Body of pancreas (tissue), 4 donors: ENCODE measurements around the gene PKLR. TPM values are rescaled to one million over a fixed set of nuclear protein-coding genes. Genes with fewer than 3 reads are reported as not detected.

Source experiments
- ATAC-seq: fragments of 150-250 bp; one replicate; pipeline ENCODE4 v1.9.1; 2016
- DNase-seq, 4 donors: peaks; one replicate each; pipeline ENCODE4 v3.0.0-alpha.2; 2019
- H3K27ac ChIP-seq, 4 donors: fragments of 200-600 bp; sonication (generic); 1 replicate in 3 of 4; 2 replicates in 1 of 4; pipeline versions ENCODE4 v1.5.1 to v1.6.1; 2016 to 2019; ENCODE audit warnings: mild to moderate bottlenecking in 1 of 4, mixed read lengths in 1 of 4, moderate library complexity in 1 of 4
- H3K27me3 ChIP-seq, 2 donors: fragments of 200-600 bp; sonication (generic); one replicate each; pipeline ENCODE4 v1.6.0; 2016; ENCODE audit warnings: mild to moderate bottlenecking in 1 of 2
- H3K36me3 ChIP-seq, 2 donors: fragments of 200-600 bp; sonication (generic); replicated peaks in 1 of 2; 2 replicates each; pipeline ENCODE4 v1.5.1; 2016; ENCODE audit warnings: low read depth in 2 of 2; ENCODE audit not compliant: insufficient read depth in 1 of 2
- H3K4me1 ChIP-seq: fragments of 200-600 bp; sonication (generic); one replicate; pipeline ENCODE4 v1.6.0; 2016
- H3K4me3 ChIP-seq, 2 donors: fragments of 200-600 bp; sonication (generic); 1 replicate in 1 of 2; 2 replicates in 1 of 2; pipeline ENCODE4 v1.5.1; 2016 to 2019
- H3K9me3 ChIP-seq, 3 donors: fragments of 200-600 bp; sonication (generic); 1 replicate in 2 of 3; 2 replicates in 1 of 3; pipeline ENCODE4 v1.5.1; 2016
- POLR2A ChIP-seq, 3 donors: fragments of 450-650 bp; IDR thresholded peaks; one replicate each; pipeline ENCODE4 v1.6.1; 2016; ENCODE audit warnings: antibody characterized with exemption in 3 of 3, mild to moderate bottlenecking in 2 of 3
- WGBS, 2 donors: methylation state at CpG; one replicate each; pipeline ENCODE4 v1.1.5; 2017; 5-methylcytosine and 5-hydroxymethylcytosine counted together
- intact Hi-C: fragments of 100-400 bp; cut with DNase I; formaldehyde crosslinking; loops from one replicate; pipeline ENCODE4 v1.15.1; 2023
- total RNA-seq, 2 donors: library from RNA; depleted of rRNA; stranded (reverse); fragments of >200 nt; gene quantifications; one replicate each; pipeline ENCODE4 v1.1.0, GENCODE V29; 2016
- TF ChIP-seq, protein P1 (sequence below), 7 experiments: fragments of 450-650 bp in 4 of 7; fragments of 200-600 bp in 3 of 7; sonication (generic) in 3 of 7; IDR thresholded peaks; one replicate each; pipeline ENCODE4 v1.5.1; 2016 to 2019; ENCODE audit warnings: antibody characterized with exemption in 7 of 7

The PKLR gene
- total RNA-seq, 2 donors from 2014 or later = not detected

DNA sequence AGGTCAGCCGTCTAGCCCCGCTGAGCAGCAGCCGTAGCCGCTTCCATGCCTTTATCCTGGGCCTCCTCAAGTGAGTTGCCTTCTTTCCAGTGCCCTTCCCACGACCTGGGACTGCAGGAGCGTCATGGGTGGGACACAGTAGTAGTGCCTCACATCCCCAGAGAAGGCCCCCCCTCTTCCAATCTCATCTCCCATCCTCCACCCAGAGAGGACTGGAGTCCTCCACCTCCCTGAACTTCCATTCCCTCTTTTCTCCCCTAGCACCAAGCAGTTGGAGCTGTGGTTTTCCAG is 24.3 kb upstream of the PKLR start:
- H3K27me3 ChIP-seq = no peaks in the 10 kb centered on the region
- TF ChIP-seq, protein P1, sequence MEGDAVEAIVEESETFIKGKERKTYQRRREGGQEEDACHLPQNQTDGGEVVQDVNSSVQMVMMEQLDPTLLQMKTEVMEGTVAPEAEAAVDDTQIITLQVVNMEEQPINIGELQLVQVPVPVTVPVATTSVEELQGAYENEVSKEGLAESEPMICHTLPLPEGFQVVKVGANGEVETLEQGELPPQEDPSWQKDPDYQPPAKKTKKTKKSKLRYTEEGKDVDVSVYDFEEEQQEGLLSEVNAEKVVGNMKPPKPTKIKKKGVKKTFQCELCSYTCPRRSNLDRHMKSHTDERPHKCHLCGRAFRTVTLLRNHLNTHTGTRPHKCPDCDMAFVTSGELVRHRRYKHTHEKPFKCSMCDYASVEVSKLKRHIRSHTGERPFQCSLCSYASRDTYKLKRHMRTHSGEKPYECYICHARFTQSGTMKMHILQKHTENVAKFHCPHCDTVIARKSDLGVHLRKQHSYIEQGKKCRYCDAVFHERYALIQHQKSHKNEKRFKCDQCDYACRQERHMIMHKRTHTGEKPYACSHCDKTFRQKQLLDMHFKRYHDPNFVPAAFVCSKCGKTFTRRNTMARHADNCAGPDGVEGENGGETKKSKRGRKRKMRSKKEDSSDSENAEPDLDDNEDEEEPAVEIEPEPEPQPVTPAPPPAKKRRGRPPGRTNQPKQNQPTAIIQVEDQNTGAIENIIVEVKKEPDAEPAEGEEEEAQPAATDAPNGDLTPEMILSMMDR (IDR thresholded peaks at IDR 0.05) = no peak
- no peak for TF ChIP-seq POLR2A (IDR thresholded peaks at IDR 0.05)
- H3K9me3 ChIP-seq = no peaks in the 10 kb centered on the region
- intact Hi-C loops = no loop called here
- H3K36me3 ChIP-seq = peaks cover 0 to 2% of the 10 kb centered on the region in 2 donors
- H3K4me1 ChIP-seq = peaks cover 34% of the 10 kb centered on the region
- DNase-seq = no peak
- no peak for ATAC-seq
- H3K4me3 ChIP-seq = no peak overlapping the region
- peak overlapping the region in 3 of 4 donors; percentile 93 to 97 (median 97) for H3K27ac ChIP-seq
- 41% methylated on average over 2 to 6 of the region's 6 CpGs for WGBS, 2 donors

DNA sequence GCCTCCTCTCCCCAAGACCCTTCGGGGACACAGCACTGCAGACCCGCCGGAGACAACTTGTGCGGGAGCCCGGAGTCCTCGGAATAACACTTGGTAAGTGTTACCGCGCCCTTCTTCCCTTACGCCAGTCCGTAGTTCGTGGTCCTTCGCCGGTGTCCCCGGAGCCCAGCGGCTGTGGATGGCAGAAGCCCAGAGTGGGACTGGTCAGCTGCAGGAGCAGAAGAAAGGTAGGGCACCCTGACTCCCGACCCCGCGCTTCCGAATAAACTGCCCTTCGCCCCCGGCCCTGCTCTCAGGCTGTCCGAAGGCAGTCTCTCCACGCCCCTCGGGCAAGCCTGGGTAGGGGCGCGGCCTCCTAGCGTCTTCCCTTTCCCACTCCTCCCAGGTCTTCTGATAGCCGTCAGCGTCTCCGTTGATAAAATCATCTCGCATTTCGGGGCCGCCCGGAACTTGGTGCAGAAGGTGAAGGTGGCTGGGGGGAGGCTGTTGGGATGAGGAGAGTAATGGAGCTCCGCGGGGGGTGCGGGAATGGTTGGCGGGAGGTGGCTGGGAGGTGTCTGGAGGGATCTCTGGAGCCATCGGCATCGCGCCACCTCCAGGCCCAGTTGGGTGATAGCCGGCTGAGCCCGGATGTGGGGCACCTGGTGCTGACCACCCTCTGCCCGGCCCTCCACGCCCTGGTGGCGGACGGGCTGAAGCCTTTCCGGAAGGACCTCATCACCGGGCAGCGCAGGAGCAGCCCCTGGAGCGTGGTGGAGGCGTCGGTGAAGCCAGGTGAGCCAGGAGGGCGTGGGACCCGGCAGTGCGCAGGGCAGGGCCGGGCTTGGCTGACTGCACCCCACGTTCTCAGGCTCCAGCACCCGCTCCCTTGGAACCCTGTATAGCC is 23.7 kb upstream of the PKLR start:
- H3K4me3 ChIP-seq = peak overlapping the region; percentile 73 to 76
- peak; percentile 59 to 75 (median 70) for DNase-seq
- intact Hi-C loops = loop anchor here (5.0 kb wide), 1 partner anchor 73 kb away; no protein-coding TSS in a partner anchor
- WGBS, 2 donors = 0 to 3% methylated on average over 30 to 52 of the region's 59 CpGs
- peaks cover 36% of the 10 kb centered on the region for H3K4me1 ChIP-seq
- H3K9me3 ChIP-seq = no peaks in the 10 kb centered on the region
- no peak for TF ChIP-seq POLR2A (IDR thresholded peaks at IDR 0.05)
- TF ChIP-seq, protein P1 (IDR thresholded peaks at IDR 0.05) = peak in 6 of 7 experiments; percentile 20 to 54 (median 45)
- ATAC-seq = peak; percentile 3
- H3K36me3 ChIP-seq = peaks cover 0 to under 1% of the 10 kb centered on the region in 2 donors
- H3K27me3 ChIP-seq = no peaks in the 10 kb centered on the region
- H3K27ac ChIP-seq = peak overlapping the region; percentile 93 to 97 (median 95)

DNA sequence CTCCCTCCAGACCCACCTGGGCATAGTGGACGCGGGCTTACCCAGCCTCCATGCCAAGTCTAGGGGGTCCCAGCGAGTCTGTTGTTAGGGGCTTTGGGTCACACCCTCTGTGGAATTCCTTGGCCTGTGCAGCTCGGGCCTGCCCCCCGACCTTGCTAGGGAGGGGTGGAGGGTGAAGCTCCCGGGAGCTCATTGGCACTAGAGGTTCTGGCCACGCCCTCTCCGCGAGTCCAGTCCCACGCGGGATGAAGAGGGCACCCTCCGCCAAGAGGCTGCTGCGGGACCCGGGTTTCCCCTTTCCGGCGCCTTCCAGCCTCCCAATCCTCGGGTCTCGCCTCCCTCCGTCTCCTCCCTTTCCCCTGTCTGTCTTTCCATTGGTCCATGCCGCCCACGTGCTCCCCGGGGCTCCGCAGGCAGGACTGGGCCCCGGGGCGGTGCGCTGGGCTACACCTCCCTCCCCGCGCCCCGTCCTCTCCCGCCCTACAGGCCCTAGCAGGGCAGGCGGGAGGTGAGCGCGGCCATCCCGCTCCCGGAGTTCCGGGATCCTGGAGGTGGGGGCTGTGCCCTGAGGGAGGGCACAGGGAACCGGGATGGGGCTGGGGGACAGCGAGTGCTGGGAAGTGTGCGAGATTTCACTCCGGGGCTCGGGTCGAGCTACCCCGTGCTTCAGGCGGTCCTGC is 22.9 kb upstream of the PKLR start:
- Histone ChIP-seq H3K36me3 (no peaks in the 10 kb centered on the region), H3K27me3 (no peaks in the 10 kb centered on the region), H3K27ac (peak overlapping the region; percentile 93 to 97 (median 95)), H3K4me3 (peak overlapping the region; percentile 73 to 76), H3K9me3 (no peaks in the 10 kb centered on the region), H3K4me1 (peaks cover 36% of the 10 kb centered on the region)
- TF ChIP-seq, protein P1 (IDR thresholded peaks at IDR 0.05) = peak in 2 of 7 experiments; percentile 10 to 19
- peak; percentile 68 to 88 (median 88) for TF ChIP-seq POLR2A (IDR thresholded peaks at IDR 0.05)
- intact Hi-C loops = loop anchor here (5.0 kb wide), 1 partner anchor 72 kb away; no protein-coding TSS in a partner anchor
- ATAC-seq (peak; percentile 87), DNase-seq (peak; percentile 94 to 97 (median 95))
- 0 to 1% methylated on average over 12 to 43 of the region's 44 CpGs for WGBS, 2 donors

DNA sequence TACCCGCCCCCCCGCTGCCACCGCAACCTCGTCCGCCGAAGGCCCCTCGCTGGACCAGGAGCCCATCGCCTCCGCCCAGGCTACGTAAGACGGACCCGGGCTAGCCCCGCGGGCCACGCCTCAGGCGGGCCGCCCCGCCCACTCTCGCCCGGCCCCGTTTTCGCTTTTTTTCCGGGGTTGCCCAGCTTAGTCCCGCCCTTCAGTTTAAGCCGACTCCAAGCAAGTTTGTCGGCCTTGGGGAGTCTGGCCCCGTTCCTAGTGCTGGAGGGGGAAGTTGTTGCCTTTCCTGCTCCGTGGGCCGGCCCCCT is 22.4 kb upstream of the PKLR start:
- 0 to 1% methylated on average over 1 to 29 of the region's 29 CpGs for WGBS, 2 donors
- no peaks in the 10 kb centered on the region for H3K36me3 ChIP-seq
- H3K9me3 ChIP-seq = no peaks in the 10 kb centered on the region
- TF ChIP-seq, protein P1 (IDR thresholded peaks at IDR 0.05) = no peak
- TF ChIP-seq POLR2A (IDR thresholded peaks at IDR 0.05) = peak in 1 of 3 donors; percentile 2
- intact Hi-C loops = loop anchor here (5.0 kb wide), 1 partner anchor 71 kb away; no protein-coding TSS in a partner anchor
- H3K4me3 ChIP-seq = peak overlapping the region; percentile 73 to 76
- peak; percentile 94 to 96 (median 94) for DNase-seq
- H3K27me3 ChIP-seq = no peaks in the 10 kb centered on the region
- peak; percentile 75 for ATAC-seq
- peak overlapping the region; percentile 93 to 97 (median 95) for H3K27ac ChIP-seq
- peaks cover 36% of the 10 kb centered on the region for H3K4me1 ChIP-seq
